K562 (cell line): Measurements from ENCODE around the gene LTA4H.

Source experiments
- PHF8 ChIP-seq: fragments of 200-600 bp; sonication (generic); IDR thresholded peaks from 2 replicates; pipeline ENCODE4 v1.6.1; 2012; ENCODE audit warnings: mixed run types, mild to moderate bottlenecking, inconsistent platforms, low read length, moderate library complexity, borderline replicate concordance
- SP1 ChIP-seq: sonication (generic); formaldehyde crosslinking; IDR thresholded peaks from 2 replicates; pipeline ENCODE4 v1.8.1; 2022; ENCODE audit warnings: mild to moderate bottlenecking, missing genetic modification reagents

DNA sequence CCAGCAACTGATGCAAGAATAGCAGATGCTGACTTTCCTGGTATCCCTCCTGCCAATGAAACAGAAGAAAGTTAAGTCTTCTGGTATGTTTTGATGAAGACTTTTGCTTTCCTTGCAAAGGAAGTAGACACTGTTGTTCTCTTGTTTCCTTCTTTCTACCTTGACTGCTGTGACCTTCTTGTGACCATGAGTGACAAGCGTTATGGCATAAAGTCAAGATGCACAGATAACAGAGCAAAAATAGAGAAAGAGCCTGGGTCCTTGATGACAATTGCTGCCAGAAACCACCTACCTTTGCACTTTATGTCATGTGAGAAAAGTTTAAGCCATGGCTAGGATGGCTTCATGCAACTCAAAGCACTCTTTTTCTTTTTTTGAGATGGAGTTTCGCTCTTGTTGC lies 49.2 kb upstream of the LTA4H start:
- TF ChIP-seq PHF8, result no peak
- no peak for TF ChIP-seq SP1 (CRISPR knock-in tag)
